PC-3 (cell line): Measurements from ENCODE around the gene PIAS3. TPM values are rescaled to one million over a fixed set of nuclear protein-coding genes. Genes with fewer than 3 reads are reported as not detected.
"Not testable (repeated sequence)": the region's sequence is repeated elsewhere in the genome, so short reads cannot be mapped to it uniquely, and the experiment has no call there.

ENCODE experiments used
- ATAC-seq: fragments of 200-7000 bp; cut with Tn5 transposase; 2 replicates; pipeline ENCODE4 v1.9.1; 2020; ENCODE audit warnings: mild to moderate bottlenecking, moderate library complexity
- BruUV-seq: library from RNA; stranded (reverse); fragments of 400-500 nt; replicated peaks from 2 replicates; lab custom pipeline; 2021; lab: Mats Ljungman, UMichigan
- CTCF ChIA-PET: fragments of 300-600 bp; sonication (Branson Sonifier 250); formaldehyde crosslinking; loops from one replicate; lab custom pipeline; 2022; ENCODE audit warnings: antibody characterized with exemption; lab: Charles Lee
- POLR2A ChIA-PET: fragments of 300-600 bp; sonication (Branson Sonifier 250); formaldehyde crosslinking; loops from one replicate; lab custom pipeline; 2022; ENCODE audit warnings: antibody characterized with exemption; ENCODE audit not compliant: unreplicated experiment; lab: Charles Lee
- DNase-seq: peaks from one replicate; pipeline ENCODE4 v3.0.0-alpha.2; 2015
- H2AFZ ChIP-seq: fragments of 300-600 bp; sonication (generic); 2 replicates; pipeline ENCODE4 v1.6.0; 2016; ENCODE audit warnings: antibody characterized with exemption, low read length
- H3F3A ChIP-seq: fragments of 300-600 bp; sonication (generic); one replicate; pipeline ENCODE4 v1.6.0; 2017; ENCODE audit warnings: antibody characterized with exemption, low read length, control low read depth, mild to moderate bottlenecking; ENCODE audit not compliant: unreplicated experiment
- H3K27ac ChIP-seq: fragments of 300-600 bp; sonication (generic); 2 replicates; pipeline ENCODE4 v1.5.1; 2016; ENCODE audit warnings: mild to moderate bottlenecking, low read length
- H3K27me3 ChIP-seq: fragments of 300-600 bp; sonication (generic); 2 replicates; pipeline ENCODE4 v1.6.1; 2016; ENCODE audit warnings: low read length, mixed read lengths
- H3K36me3 ChIP-seq: fragments of 300-600 bp; sonication (generic); 2 replicates; pipeline ENCODE4 v1.6.1; 2016; ENCODE audit warnings: low read depth, mixed run types, low read length, mixed read lengths
- H3K4me1 ChIP-seq: fragments of 300-600 bp; sonication (generic); 2 replicates; pipeline ENCODE4 v1.5.1; 2016; ENCODE audit warnings: low read length; ENCODE audit not compliant: insufficient read depth
- H3K4me2 ChIP-seq: fragments of 300-600 bp; sonication (generic); 2 replicates; pipeline ENCODE4 v1.6.0; 2016; ENCODE audit warnings: low read length
- H3K4me3 ChIP-seq: fragments of 300-600 bp; sonication (generic); 2 replicates; pipeline ENCODE4 v1.5.1; 2016; ENCODE audit warnings: mild to moderate bottlenecking, low read length, mixed read lengths
- H3K79me2 ChIP-seq: fragments of 300-600 bp; sonication (generic); 2 replicates; pipeline ENCODE4 v1.6.1; 2017; ENCODE audit warnings: low read length, mixed read lengths
- H3K9ac ChIP-seq: fragments of 300-600 bp; sonication (generic); 2 replicates; pipeline ENCODE4 v1.6.0; 2016; ENCODE audit warnings: mild to moderate bottlenecking, low read length
- H3K9me2 ChIP-seq: fragments of 300-600 bp; sonication (generic); replicated peaks from 2 replicates; pipeline ENCODE4 v1.6.1; 2016; ENCODE audit warnings: mixed run types, low read length, mixed read lengths
- H3K9me3 ChIP-seq: fragments of 300-600 bp; sonication (generic); 2 replicates; pipeline ENCODE4 v1.6.1; 2016; ENCODE audit warnings: low read length, mixed read lengths
- H4K20me1 ChIP-seq: fragments of 300-600 bp; sonication (generic); 2 replicates; pipeline ENCODE4 v1.6.1; 2016; ENCODE audit warnings: low read length, mixed read lengths
- CTCF ChIP-seq: fragments of 300-600 bp; sonication (generic); conservative IDR thresholded peaks from 2 replicates; pipeline ENCODE4 v1.5.1; 2017; ENCODE audit warnings: antibody characterized with exemption, low read depth, mild to moderate bottlenecking, low read length
- EZH2 ChIP-seq: fragments of 300-600 bp; sonication (generic); IDR thresholded peaks from one replicate; pipeline ENCODE4 v1.6.1; 2017; ENCODE audit warnings: antibody characterized with exemption, mild to moderate bottlenecking, low read length; ENCODE audit not compliant: unreplicated experiment
- EZH2phosphoT487 ChIP-seq: fragments of 300-600 bp; sonication (generic); IDR thresholded peaks from 2 replicates; pipeline ENCODE4 v1.6.1; 2018; ENCODE audit warnings: mild to moderate bottlenecking, antibody characterized with exemption, low read length, borderline replicate concordance
- intact Hi-C: fragments of 100-400 bp; cut with micrococcal nuclease; formaldehyde crosslinking; loops from 2 replicates; pipeline ENCODE4 v1.9.0; 2023
- total RNA-seq: library from RNA; depleted of rRNA; stranded (reverse); fragments of >200 nt; gene quantifications from 2 replicates; pipeline ENCODE4 v1.2.3, GENCODE V29; 2014

The PIAS3 gene
- total RNA-seq, 1 experiment from 2014 or later = 25.2 TPM

GRCh38 chr1:145824499-145824842 lies 34.4 kb downstream of the PIAS3 start:
- no peaks in the 10 kb centered on the region for H3K27me3 ChIP-seq
- peak overlapping the region; percentile 90 for H3K9ac ChIP-seq
- intact Hi-C loops = loop anchor here (1.0 to 5.0 kb wide), 2 partner anchors 42 to 82 kb away; no protein-coding TSS in a partner anchor
- peaks cover 29% of the 10 kb centered on the region for H3K36me3 ChIP-seq
- peak; percentile 8 for ATAC-seq
- TSS peak; percentile 58 for BruUV-seq
- DNase-seq = no peak
- ChIA-PET POLR2A (interaction anchor here (0.6 to 1.0 kb wide), 2 partner anchors 9 to 21 kb away, joined by 3 read pairs; partner anchors contain the start of gene NUDT17), CTCF (interaction anchor here (1.0 kb wide), 1 partner anchor 42 kb away, joined by 3 read pairs; no protein-coding TSS in a partner anchor)
- H3K4me1 ChIP-seq = peaks cover 15% of the 10 kb centered on the region
- peaks cover 50% of the 10 kb centered on the region for H3K79me2 ChIP-seq
- peak overlapping the region; percentile 82 for H3K4me3 ChIP-seq
- TF ChIP-seq CTCF (no peak), EZH2 (no peak), EZH2phosphoT487 (no peak)
- H3K4me2 ChIP-seq = peak overlapping the region; percentile 93
- H3K9me2 ChIP-seq = no peaks in the 10 kb centered on the region
- H4K20me1 ChIP-seq = no peaks in the 10 kb centered on the region
- peak overlapping the region; percentile 68 for H3K27ac ChIP-seq
- no peaks in the 10 kb centered on the region for H3K9me3 ChIP-seq
- no peaks in the 10 kb centered on the region for H3F3A ChIP-seq
- peak overlapping the region; percentile 89 for H2AFZ ChIP-seq

GRCh38 chr1:145823565-145824498 lies 35.0 kb downstream of the PIAS3 start, which contains the start of the genes POLR3C and RNF115:
Gene POLR3C, plus strand, starts transcription at chr1:145824200. Its CDS starts 1,577 bp downstream, at chr1:145825777.
Gene RNF115, minus strand, starts transcription at chr1:145824095. Its CDS starts 222 bp downstream, at chr1:145823873.
- H3K36me3 ChIP-seq = peaks cover 23% of the 10 kb centered on the region
- intact Hi-C loops = loop anchor here (1.0 to 5.0 kb wide), 2 partner anchors 42 to 82 kb away; no protein-coding TSS in a partner anchor
- H3K9me2 ChIP-seq = no peaks in the 10 kb centered on the region
- no peaks in the 10 kb centered on the region for H4K20me1 ChIP-seq
- no peak for TF ChIP-seq CTCF
- no peak for TF ChIP-seq EZH2
- no peak for TF ChIP-seq EZH2phosphoT487
- H3K27ac ChIP-seq = peak within 1 kb of the TSS; percentile 68
- H3K4me2 ChIP-seq = peak within 1 kb of the TSS; percentile 93
- peaks cover 55% of the 10 kb centered on the region for H3K79me2 ChIP-seq
- CTCF ChIA-PET = interaction anchor here (1.0 kb wide), 1 partner anchor 42 kb away, joined by 3 read pairs; no protein-coding TSS in a partner anchor
- ATAC-seq (peak; percentile 85), DNase-seq (peak; percentile 88)
- BruUV-seq = TSS peak; percentile 66
- no peaks in the 10 kb centered on the region for H3F3A ChIP-seq
- H3K9me3 ChIP-seq = no peaks in the 10 kb centered on the region
- peak within 1 kb of the TSS; percentile 89 for H2AFZ ChIP-seq
- POLR2A ChIA-PET = interaction anchor here (0.6 to 1.0 kb wide), 6 partner anchors 9 to 103 kb away, joined by 3 to 11 read pairs (median 4); partner anchors contain the start of gene NUDT17
- peaks cover 18% of the 10 kb centered on the region for H3K4me1 ChIP-seq
- H3K9ac ChIP-seq = peak within 1 kb of the TSS; percentile 90
- peak within 1 kb of the TSS; percentile 82 for H3K4me3 ChIP-seq
- no peaks in the 10 kb centered on the region for H3K27me3 ChIP-seq

GRCh38 chr1:145822779-145823331 lies 36.0 kb downstream of the PIAS3 start:
- H3K4me1 ChIP-seq = peaks cover 20% of the 10 kb centered on the region
- CTCF ChIA-PET, H3K27ac ChIP-seq, H3K9me3 ChIP-seq, H3K9ac ChIP-seq, POLR2A ChIA-PET, DNase-seq, H4K20me1 ChIP-seq, H3F3A ChIP-seq, H3K27me3 ChIP-seq, H2AFZ ChIP-seq, H3K9me2 ChIP-seq, BruUV-seq: not testable (repeated sequence)
- H3K79me2 ChIP-seq = peaks cover 57% of the 10 kb centered on the region
- H3K4me2 ChIP-seq = peak overlapping the region; percentile 67
- peak; percentile 8; the same call in 1 of the 2 replicates for ATAC-seq
- H3K36me3 ChIP-seq = peaks cover 13% of the 10 kb centered on the region
- peak overlapping the region; percentile 60 for H3K4me3 ChIP-seq
- intact Hi-C loops = loop anchor here (5.0 kb wide), 1 partner anchor 81 kb away; no protein-coding TSS in a partner anchor

GRCh38 chr1:145818095-145818494 lies 40.8 kb downstream of the PIAS3 start:
- peak; percentile 72 for DNase-seq

More at GRCh38 chr1:145818095-145818494, 40.8 kb downstream of the PIAS3 start:
- peak; percentile 60 for ATAC-seq
- H2AFZ ChIP-seq, H4K20me1 ChIP-seq, CTCF ChIA-PET, H3K4me1 ChIP-seq, intact Hi-C loops, H3K9me3 ChIP-seq, H3K27me3 ChIP-seq, POLR2A ChIA-PET, H3K9me2 ChIP-seq, BruUV-seq, H3K36me3 ChIP-seq, H3F3A ChIP-seq: not testable (repeated sequence)
- peaks cover 40% of the 10 kb centered on the region for H3K79me2 ChIP-seq
- peak overlapping the region; percentile 50 for H3K4me3 ChIP-seq
- H3K9ac ChIP-seq = peak overlapping the region; percentile 35; the same call in 1 of the 2 replicates
- H3K27ac ChIP-seq = peak overlapping the region; percentile 69
- H3K4me2 ChIP-seq = peak overlapping the region; percentile 73
